EL (cell line): ENCODE results near the gene PLD1.
"Not testable (repeated sequence)": the region's sequence is repeated elsewhere in the genome, so short reads cannot be mapped to it uniquely, and the experiment has no call there.

Experiments
- DNase-seq: peaks from one replicate; pipeline ENCODE4 v3.0.0-alpha.2; 2016

Gene PLD1

GRCh38 chr3:171815973-171816595 lies 5.8 kb upstream of the PLD1 start:
- DNase-seq, result peak; percentile 57

DNA sequence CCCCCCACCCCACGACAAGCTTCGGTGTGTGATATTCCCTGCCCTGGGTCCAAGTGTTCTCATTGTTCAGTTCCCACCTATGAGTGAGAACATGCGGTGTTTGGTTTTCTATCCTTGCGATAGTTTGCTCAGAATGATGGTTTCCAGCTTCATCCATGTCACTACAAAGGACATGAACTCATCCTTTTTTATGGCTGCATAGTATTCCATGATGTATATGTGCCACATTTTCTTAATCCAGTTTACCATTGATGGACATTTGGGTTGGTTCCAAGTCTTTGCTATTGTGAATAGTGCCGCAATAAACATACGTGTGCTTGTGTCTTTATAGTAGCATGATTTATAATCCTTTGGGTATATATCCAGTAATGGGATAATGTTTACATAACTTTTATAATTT lies 4.4 kb upstream of the PLD1 start:
- not testable (repeated sequence) for DNase-seq

DNA sequence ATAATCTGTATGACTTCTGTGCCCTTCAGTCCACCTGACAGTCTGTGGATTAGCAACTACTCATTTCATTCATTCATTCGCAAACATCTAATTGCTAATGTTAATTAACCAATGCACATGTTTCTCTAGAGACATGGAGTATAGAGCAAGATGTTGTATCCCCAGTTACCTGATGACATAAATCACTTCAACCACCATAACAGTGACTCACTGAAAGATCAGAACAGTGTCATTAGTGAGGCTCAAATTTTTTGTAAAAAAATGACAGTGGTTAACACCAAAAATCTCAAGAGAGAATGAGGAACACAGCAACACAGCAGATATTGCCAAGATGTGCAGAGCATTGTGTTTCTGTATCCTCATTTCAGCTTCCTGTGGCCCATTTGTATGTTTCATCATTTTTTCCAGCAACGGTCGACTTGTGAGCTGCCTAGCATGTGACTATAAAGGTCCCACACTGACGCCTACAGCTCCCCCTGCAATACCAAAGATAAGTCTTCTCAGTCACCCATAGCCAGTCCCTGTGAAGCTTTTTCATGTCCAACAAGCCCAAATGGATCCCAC lies 3.7 kb upstream of the PLD1 start:
- no peak for DNase-seq

- no peak for DNase-seq
Observed at GRCh38 chr3:171813278-171813896, 3.1 kb upstream of the PLD1 start.

DNA sequence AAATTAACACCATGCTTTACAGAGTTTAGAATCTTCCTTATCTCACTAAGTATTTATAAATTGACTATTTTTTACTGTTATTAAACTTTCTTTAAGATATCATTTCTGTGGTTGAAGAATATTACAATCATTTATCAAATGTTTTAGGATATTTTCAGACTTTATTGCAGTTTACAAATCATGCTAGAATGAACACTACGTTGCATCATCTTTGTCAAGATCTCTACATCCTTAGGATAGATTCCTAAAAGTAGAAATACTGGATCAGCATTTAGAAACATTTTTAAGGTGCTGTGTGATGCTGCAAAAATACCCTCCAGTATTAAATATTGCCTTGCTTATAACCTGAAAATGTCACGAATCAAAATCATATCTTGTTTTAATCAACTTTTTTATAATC lies 2.5 kb upstream of the PLD1 start:
- DNase-seq, result no peak

- DNase-seq, result peak; percentile 71
Observed at GRCh38 chr3:171811913-171812335, 1.6 kb upstream of the PLD1 start.

DNA sequence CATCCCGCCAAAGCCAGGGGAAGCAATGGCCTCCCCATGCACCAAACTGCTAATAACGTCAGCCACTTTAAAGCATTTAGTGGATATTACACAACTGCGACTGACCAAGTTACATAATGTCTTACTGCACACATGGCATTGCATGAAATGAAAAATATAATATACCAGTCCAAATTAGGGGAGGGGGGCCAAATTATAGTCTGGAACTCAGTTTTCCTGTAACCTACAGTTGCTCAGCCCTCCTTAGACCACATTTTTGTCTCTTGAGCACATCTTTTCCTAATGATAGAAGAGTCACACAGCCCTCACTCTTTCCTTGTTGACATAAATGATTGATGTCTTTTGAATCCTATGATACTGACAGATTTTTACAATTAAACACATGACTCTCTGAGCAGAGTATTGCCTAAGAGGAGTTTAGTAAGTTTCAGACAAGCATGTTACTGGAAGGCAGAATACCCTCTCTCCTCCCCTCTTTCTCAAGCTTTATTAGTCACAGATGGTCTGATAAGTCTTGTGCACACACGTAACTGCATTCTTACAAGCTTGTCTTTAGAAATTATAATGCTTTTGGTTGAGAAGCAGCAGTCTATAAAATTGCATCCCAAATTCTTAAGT lies 1.1 kb upstream of the PLD1 start:
- peak; percentile 96 for DNase-seq

- no peak for DNase-seq
Observed at GRCh38 chr3:171810629-171811294, 479 bp upstream of the PLD1 start.

GRCh38 chr3:171809611-171809860 lies 747 bp downstream of the PLD1 start:
- no peak for DNase-seq

DNA sequence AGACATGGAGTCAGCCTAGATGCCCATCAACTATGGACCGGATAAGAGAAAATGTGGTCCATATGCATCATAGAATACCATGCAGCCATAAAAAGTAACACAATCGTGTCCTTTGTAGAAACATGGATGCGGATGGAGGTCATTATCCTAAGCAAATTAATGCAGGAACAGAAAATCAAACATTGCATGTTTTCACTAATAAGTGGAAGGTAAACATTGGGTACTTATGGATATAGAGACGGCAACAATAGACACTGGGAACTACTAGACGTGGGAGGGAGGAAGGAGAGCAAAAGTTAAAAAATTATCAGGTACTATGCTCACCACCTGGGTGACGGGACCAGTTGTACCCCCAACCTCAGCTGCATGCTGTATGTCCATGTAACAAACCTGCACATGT lies 2.5 kb downstream of the PLD1 start:
- no peak for DNase-seq

GRCh38 chr3:171807129-171807675 lies 3.1 kb downstream of the PLD1 start:
- no peak for DNase-seq

GRCh38 chr3:171806200-171807128 lies 3.8 kb downstream of the PLD1 start:
- peak; percentile 67 for DNase-seq

DNA sequence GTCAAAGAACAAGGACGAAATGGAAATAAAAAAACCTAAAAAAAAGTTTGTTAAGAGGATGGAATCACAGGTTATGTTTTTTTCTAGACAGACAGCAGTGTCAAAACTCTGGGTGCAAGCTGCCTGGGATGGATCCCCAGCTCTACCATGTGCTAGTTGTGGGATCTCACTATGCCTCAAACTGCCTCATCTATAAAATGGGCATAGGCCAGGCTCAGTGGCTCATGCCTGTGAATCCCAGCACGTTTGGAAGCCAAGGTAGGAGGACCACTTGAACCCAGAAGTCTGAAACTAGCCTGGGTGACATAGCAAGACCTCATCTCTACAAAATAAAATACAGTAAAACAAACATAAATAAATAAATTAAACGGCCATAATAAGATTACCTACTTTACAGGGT lies 4.6 kb downstream of the PLD1 start:
- no peak for DNase-seq

DNA sequence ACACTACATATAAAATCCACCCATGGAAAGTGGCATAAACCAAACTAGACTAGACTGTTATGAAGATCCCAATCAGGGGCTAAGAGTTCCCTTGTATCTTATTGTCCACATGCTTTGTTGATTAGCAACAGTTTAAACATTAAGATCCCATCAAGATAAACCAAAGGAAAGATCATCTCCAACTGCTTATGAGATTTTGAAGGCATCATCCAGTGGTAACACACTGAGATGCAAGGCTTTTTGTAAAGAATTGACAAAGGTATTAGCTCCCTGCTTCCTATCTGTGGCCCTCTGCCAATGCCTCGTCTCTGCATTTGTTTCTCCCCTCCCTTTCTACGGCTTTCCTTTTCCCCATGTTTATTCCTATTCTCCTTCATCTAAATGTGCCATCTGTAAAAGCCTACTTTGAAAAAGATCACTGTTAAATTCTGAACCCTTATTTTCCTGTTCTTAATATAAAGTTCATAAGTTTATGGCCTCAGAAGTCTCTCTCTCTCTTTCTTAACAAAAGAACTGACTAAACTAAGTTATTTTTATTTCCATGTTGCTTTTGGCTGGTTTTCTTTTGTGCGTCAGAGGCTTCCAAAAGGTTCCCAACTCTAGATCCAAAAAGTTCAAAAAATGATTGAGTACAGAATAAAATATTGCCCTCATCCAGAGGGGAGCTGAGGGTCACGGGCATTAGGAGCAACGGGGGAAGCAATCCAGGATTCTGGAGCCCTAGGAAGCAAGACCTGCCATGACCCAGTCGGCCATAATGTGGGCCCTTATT lies 5.5 kb downstream of the PLD1 start:
- no peak for DNase-seq

GRCh38 chr3:171803044-171803443 lies 7.2 kb downstream of the PLD1 start:
- no peak for DNase-seq

- DNase-seq, result no peak
Observed at GRCh38 chr3:171802590-171802956, 7.7 kb downstream of the PLD1 start.

DNA sequence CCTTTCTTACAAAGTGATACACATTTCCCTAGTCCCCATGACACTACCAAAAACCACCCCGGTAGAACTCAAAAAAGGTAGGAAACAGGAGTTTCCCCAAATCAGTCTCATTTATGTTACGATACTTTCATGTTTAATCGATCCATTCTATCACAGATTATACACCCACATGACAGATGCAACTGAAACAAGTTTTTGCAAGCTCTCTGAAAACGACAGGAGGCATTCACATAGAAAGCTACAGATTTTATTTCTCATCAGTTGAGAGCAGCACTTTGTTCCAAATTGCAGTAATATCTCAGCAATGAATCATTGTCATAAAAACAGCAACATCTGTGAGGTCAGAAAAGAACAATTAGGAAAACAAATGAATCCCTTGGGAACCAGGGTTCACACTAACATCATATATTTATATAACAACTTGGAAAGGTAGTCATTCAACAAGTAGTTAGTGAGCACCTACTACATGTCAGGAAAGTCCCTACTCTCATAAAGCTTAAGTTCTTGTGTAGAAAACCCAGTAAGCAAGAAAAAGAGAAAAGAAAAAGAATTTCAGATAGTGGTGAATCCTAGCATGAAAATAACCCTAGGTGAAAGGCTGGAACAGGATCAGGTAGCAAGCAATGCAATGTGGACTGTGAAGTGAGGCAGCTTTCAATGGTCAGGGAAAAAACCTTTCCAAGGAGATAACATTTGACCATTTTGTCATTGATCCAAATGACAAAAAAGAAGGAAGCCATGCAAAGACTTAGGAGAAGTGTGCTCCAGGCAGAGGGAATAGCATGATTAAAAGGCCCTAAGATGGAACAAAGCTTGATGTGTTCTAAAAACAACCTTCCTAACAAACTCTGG lies 8.3 kb downstream of the PLD1 start:
- peak; percentile 89 for DNase-seq

GRCh38 chr3:171799501-171799900 lies 10.8 kb downstream of the PLD1 start:
- DNase-seq, result peak; percentile 40

- DNase-seq, result no peak
Observed at GRCh38 chr3:171797873-171798272, 12.4 kb downstream of the PLD1 start.

GRCh38 chr3:171797265-171797679 lies 13.0 kb downstream of the PLD1 start:
- no peak for DNase-seq
